Ramos (cell line): ENCODE measurements around the gene ACOT11.
"Not testable (repeated sequence)": the region's sequence is repeated elsewhere in the genome, so short reads cannot be mapped to it uniquely, and the experiment has no call there.

ENCODE experiments used
- in situ Hi-C: fragments of 300-500 bp; cut with MboI; formaldehyde crosslinking; loops from one replicate; pipeline ENCODE4 v1.14.3; 2022; ENCODE audit warnings: low sequenced_read_pairs; ENCODE audit not compliant: unreplicated experiment

Gene ACOT11

GRCh38 chr1:54532033-54532432 is 16.0 kb upstream of the ACOT11 start:
- in situ Hi-C loops: no loop called here

DNA sequence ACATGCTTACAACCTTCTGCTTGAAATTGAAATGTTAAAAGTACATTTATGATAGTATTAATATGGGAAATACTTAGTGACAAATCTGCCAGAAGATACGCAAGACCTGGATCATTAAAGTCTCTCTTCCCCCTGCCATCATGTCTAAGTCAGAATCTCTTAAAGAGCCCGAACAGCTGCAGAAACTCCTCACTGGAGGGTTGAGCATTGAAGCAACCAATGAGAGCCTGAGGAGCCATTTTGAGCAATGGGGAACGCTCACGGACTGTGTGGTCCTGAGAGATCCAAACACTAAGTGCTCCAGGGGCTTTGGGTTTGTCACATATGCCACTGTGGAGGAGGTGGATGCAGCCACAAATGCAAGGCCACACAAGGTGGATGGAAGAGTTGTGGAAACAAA is 11.4 kb upstream of the ACOT11 start:
- in situ Hi-C loops: not testable (repeated sequence)

- in situ Hi-C loops: no loop called here
Measured at GRCh38 chr1:54537611-54538010, 10.4 kb upstream of the ACOT11 start.

DNA sequence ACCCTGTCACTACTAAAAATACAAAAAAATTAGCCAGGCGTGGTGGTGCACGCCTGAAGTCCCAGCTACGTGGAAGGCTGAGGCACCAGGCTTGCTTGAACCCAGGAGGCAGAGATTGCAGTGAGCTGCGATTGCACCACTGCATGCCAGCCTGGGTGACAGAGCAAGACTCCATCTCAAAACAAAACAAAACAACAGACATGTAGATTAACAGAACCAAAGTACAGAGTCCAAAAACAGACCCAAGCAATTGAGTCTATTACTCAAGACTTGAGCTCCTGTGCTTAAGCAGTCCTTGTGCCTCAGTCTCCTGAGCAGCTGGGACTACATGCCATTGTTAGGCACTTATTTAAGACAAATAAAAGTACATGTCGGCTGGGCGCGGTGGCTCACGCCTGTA is 9.5 kb upstream of the ACOT11 start:
- in situ Hi-C loops: no loop called here

GRCh38 chr1:54540582-54541295 is 7.3 kb upstream of the ACOT11 start:
- in situ Hi-C loops: no loop called here

DNA sequence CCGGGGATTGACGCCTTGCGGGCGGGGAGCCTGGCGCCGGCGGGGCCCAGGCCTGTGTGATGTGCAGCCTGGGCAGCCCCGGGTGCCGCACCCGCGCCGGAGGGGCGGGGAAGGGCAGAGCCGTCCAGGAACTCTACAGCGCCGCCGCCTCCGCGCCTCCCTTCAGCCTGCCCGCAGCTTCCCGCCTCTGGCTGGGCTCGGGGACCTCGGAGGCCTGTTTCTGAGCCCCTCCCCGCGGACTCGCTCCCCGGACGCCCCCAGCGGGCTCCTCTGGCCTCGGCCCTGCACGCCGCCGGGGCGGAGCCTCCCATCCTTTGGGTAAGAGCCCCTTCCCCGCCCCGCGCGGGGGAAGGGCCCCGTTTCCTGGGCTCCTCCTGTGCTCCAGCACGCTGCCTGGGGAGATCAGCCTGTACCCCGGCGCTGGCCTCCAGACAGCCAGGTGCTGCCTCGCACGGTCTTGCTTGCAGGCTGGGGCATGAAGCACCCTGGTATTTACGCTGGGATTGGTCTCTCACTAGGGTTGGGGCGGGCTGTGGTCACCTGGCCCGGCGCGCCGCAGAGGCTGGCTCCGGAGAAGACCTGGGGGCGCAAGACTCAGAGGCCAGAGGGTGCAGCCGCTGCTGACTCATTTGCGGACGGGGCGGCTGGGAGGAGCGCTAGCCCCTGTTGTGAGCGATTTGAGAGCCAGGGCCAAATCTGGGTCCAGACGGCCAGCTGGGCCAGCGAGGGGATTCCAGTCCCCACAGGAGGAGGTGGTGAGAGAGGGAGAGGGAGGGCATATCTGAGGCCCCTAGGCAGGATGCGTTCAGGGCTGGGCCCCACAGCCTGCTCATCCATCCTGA is 5.7 kb upstream of the ACOT11 start:
- in situ Hi-C loops: no loop called here

DNA sequence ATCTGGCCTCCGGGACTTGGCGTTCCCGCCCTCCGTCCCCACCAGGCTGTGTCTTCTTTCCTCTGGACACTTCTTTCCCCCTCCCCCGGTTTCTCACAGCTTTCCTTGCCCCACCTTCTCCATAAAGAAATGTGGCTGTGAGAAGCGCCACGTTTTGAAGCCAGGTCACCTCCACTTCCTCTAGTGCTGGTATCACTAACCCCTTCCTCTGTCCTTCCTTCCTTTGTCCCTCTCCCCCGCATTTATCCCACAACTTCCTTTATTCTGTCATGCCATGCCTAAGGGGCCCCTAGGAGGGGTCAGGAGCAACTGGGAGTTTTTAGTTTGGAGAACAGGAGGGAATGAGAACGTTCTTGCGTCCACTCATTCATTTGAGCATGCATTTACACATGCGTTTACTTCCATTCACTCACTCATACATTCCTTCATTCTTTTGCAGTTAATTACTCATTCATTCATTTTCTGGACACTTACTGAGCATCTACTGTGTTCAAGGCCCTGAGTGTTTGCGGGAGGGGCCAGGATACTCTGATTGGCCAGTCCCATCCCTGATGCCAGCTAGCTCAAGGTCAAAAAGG is 5.0 kb upstream of the ACOT11 start:
- in situ Hi-C loops: no loop called here

GRCh38 chr1:54543729-54544496 is 4.1 kb upstream of the ACOT11 start:
- in situ Hi-C loops: no loop called here

- in situ Hi-C loops: no loop called here
Measured at GRCh38 chr1:54545916-54546635, 2.0 kb upstream of the ACOT11 start.

GRCh38 chr1:54546651-54547401 is 1.2 kb upstream of the ACOT11 start:
- in situ Hi-C loops: no loop called here

DNA sequence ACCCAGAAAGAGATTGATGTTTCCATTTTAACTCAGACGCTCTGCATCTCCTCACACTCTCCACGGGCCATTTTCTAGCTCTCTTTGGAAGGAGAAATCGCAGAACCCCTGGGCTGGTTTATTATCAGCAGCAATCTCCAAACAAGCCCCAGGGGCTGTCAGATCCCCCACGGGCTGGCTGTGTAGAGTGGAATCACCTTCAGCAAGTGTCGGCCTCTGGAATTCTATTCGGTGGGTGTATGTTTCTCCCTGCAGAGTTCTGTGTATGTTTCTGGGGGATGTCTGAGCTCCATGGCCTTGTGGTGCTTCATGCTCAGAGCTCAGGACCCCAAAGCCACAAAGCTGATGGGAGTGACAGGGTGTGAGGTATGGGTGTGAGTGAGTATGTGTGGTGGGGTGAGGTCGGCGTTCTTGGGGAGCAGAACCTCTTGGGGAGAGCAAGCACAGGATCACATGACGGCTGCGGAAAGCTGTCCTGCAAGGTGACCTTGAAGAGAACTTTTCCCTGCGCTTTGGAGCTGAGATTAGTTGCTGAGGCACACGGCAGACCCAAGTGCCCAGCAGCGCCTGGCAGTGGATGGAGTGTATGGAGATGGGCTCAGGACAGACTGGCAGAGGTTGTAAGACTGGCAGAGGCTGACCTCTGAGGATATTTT is 489 bp downstream of the ACOT11 start:
- in situ Hi-C loops: no loop called here

DNA sequence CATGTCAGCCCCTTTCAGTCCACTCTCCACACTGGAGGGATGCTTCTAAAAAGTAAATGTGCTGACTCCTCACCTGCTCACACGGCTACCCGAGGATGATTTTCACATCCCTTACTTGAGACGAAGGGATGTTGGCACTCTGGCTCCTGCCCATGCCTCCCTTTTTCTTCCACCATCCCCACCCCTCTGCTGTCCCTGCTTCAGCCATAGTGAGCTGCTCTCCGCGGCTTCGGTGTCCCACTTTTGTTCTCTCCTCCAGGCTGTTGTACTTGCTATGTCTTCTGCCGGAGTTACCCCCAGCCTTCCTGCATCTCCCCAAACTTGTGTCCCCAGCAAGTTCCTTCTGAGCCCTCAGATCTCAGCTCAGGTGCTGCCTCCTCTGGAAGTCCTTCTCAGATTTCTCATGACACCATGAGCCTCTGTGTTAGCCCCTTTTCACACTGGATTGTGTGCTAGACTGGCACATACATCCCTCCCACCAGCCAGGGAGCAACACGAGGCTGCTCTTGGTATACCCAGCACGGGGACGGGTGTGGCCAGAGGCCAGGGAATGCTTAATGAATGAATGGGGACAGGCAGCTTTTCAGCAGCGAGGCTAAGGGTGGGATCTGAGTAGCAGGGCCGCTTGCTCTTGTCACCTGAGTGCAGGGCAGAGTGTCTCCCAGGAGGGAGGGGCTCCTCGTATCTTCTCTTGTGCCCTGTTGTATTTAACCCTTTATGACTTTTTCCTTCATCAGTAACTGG is 1.3 kb downstream of the ACOT11 start:
- in situ Hi-C loops: no loop called here

GRCh38 chr1:54551891-54552290 is 3.9 kb downstream of the ACOT11 start:
- in situ Hi-C loops: no loop called here

- in situ Hi-C loops: no loop called here
Measured at GRCh38 chr1:54553602-54554313, 5.7 kb downstream of the ACOT11 start.

- in situ Hi-C loops: no loop called here
Measured at GRCh38 chr1:54556110-54556509, 8.1 kb downstream of the ACOT11 start.

DNA sequence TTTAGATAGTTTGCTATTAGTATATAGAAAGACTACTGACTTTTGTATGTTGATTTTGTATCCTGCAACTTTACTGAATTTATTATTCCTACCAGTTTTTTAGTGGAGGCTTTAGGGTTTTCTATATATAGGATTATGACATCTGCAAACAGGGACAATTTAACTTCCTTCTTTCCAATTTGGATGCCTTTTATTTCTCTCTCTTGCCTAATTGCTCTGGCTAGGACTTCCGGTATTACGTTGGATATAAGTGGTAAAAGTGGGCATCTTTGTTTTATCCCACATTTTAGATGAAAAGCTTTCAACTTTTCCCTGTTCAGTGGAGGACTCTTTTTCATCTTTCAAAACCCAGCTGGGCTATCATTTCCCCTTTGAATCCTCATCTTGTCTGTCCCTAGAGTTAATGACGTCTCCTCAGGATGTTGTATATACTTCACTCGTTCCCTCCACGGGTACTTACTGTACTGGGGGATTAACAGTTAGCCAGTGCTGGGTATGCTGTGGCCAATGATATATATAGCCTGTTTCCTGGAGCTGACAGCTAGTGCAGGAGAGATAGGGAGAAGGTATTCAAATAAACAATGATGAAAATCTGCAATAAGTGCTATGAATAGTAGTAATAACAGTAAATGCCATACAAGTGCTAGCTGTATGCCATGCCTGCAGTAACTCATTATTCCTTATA is 9.8 kb downstream of the ACOT11 start:
- in situ Hi-C loops: no loop called here

GRCh38 chr1:54558434-54559030 is 10.5 kb downstream of the ACOT11 start:
- in situ Hi-C loops: no loop called here
